Mesenchymal stem cell (in vitro differentiated cells and primary cell): ENCODE data around the gene ZNF26.
A peak's percentile ranks its signal among the peaks of the same experiment; 100 is the strongest.

Source experiments
- DNase-seq: peaks from one replicate; pipeline ENCODE4 v3.0.0-alpha.2; 2013
- H2AFZ ChIP-seq: one replicate; pipeline ENCODE4 v1.6.1; 2013; ENCODE audit warnings: low read depth, mild to moderate bottlenecking, control low read depth, inconsistent platforms, low read length, moderate library complexity
- H2AK5ac ChIP-seq: 2 replicates; pipeline ENCODE4 v1.6.1; 2013; ENCODE audit warnings: low read length, moderate library complexity, mild to moderate bottlenecking, inconsistent platforms; ENCODE audit not compliant: severe bottlenecking
- H2BK120ac ChIP-seq: one replicate; pipeline ENCODE4 v1.6.1; 2013; ENCODE audit warnings: low read depth, mild to moderate bottlenecking, inconsistent platforms, low read length, moderate library complexity
- H2BK12ac ChIP-seq, 2 experiments: one replicate each; pipeline ENCODE4 v1.6.1; 2013; ENCODE audit warnings: inconsistent platforms in 2 of 2, low read length in 2 of 2, mild to moderate bottlenecking in 2 of 2, moderate library complexity in 2 of 2, control low read depth in 1 of 2
- H2BK15ac ChIP-seq: one replicate; pipeline ENCODE4 v1.6.1; 2013; ENCODE audit warnings: mild to moderate bottlenecking, low read depth, inconsistent platforms; ENCODE audit not compliant: poor library complexity, severe bottlenecking
- H2BK5ac ChIP-seq: 2 replicates; pipeline ENCODE4 v1.6.1; 2013; ENCODE audit warnings: low read depth, mild to moderate bottlenecking, low read length, control low read depth, inconsistent platforms; ENCODE audit not compliant: poor library complexity, severe bottlenecking
- H3K14ac ChIP-seq, 2 experiments: one replicate each; pipeline ENCODE4 v1.6.1; 2013; ENCODE audit warnings: inconsistent platforms in 2 of 2, low read length in 2 of 2, control low read depth in 1 of 2, mild to moderate bottlenecking in 1 of 2, moderate library complexity in 1 of 2
- H3K18ac ChIP-seq, 2 experiments: one replicate each; pipeline ENCODE4 v1.6.1; 2013; ENCODE audit warnings: inconsistent platforms in 2 of 2, low read length in 2 of 2, control low read depth in 1 of 2, low read depth in 1 of 2, mild to moderate bottlenecking in 1 of 2
- H3K23ac ChIP-seq, 2 experiments: one replicate each; pipeline ENCODE4 v1.6.1; 2013; ENCODE audit warnings: inconsistent platforms in 2 of 2, low read length in 2 of 2, mild to moderate bottlenecking in 2 of 2, moderate library complexity in 2 of 2, control low read depth in 1 of 2
- H3K27ac ChIP-seq: 2 replicates; pipeline ENCODE4 v1.5.1; 2013; ENCODE audit warnings: mild to moderate bottlenecking, moderate library complexity, low read length, control low read depth, inconsistent platforms; ENCODE audit not compliant: poor library complexity, severe bottlenecking
- H3K27me3 ChIP-seq, 2 experiments: 2 replicates each; pipeline versions ENCODE4 v1.6.1 to v1.7.0; 2013; ENCODE audit warnings: low read length in 2 of 2, mild to moderate bottlenecking in 2 of 2, moderate library complexity in 2 of 2, control low read depth in 1 of 2, inconsistent platforms in 1 of 2; ENCODE audit not compliant: control insufficient read depth in 1 of 2, insufficient read depth in 1 of 2
- H3K36me3 ChIP-seq, 2 experiments: 2 replicates each; pipeline versions ENCODE4 v1.6.1 to v1.7.0; 2013; ENCODE audit warnings: low read length in 2 of 2, control low read depth in 1 of 2, inconsistent platforms in 1 of 2, low read depth in 1 of 2, mild to moderate bottlenecking in 1 of 2; ENCODE audit not compliant: insufficient read depth in 2 of 2, control insufficient read depth in 1 of 2
- H3K4ac ChIP-seq, 2 experiments: one replicate each; pipeline ENCODE4 v1.6.1; 2013; ENCODE audit warnings: inconsistent platforms in 2 of 2, low read length in 2 of 2, mild to moderate bottlenecking in 2 of 2, moderate library complexity in 2 of 2, control low read depth in 1 of 2, low read depth in 1 of 2
- H3K4me1 ChIP-seq: 2 replicates; pipeline ENCODE4 v1.6.1; 2013; ENCODE audit warnings: low read depth, low read length, control low read depth; ENCODE audit not compliant: control insufficient read depth, insufficient read depth
- H3K4me2 ChIP-seq: 2 replicates; pipeline ENCODE4 v1.6.1; 2013; ENCODE audit warnings: low read length, mild to moderate bottlenecking, inconsistent platforms; ENCODE audit not compliant: poor library complexity, severe bottlenecking
- H3K4me3 ChIP-seq, 2 experiments: 2 replicates each; pipeline versions ENCODE4 v1.5.1 to v1.7.0; 2013; ENCODE audit warnings: low read length in 2 of 2, mild to moderate bottlenecking in 2 of 2, control low read depth in 1 of 2, low read depth in 1 of 2; ENCODE audit not compliant: insufficient read depth in 1 of 2
- H3K79me1 ChIP-seq: replicated peaks from 2 replicates; pipeline ENCODE4 v1.6.1; 2013; ENCODE audit warnings: mild to moderate bottlenecking, control low read depth, low read length, inconsistent platforms; ENCODE audit not compliant: poor library complexity, severe bottlenecking
- H3K9ac ChIP-seq: 2 replicates; pipeline ENCODE4 v1.7.0; 2013; ENCODE audit warnings: mild to moderate bottlenecking, low read length, moderate library complexity
- H3K9me3 ChIP-seq: 2 replicates; pipeline ENCODE4 v1.7.0; 2013; ENCODE audit warnings: mild to moderate bottlenecking, low read length; ENCODE audit not compliant: control insufficient read depth
- H4K8ac ChIP-seq: one replicate; pipeline ENCODE4 v1.6.1; 2013; ENCODE audit warnings: inconsistent platforms, mild to moderate bottlenecking, low read length, moderate library complexity
- H4K91ac ChIP-seq: one replicate; pipeline ENCODE4 v1.6.1; 2013; ENCODE audit warnings: mild to moderate bottlenecking, low read length, inconsistent platforms
- WGBS: methylation state at CpG from one replicate; pipeline ENCODE4 v1.1.7; 2013; ENCODE audit warnings: mixed read lengths; 5-methylcytosine and 5-hydroxymethylcytosine counted together

The ZNF26 gene

DNA sequence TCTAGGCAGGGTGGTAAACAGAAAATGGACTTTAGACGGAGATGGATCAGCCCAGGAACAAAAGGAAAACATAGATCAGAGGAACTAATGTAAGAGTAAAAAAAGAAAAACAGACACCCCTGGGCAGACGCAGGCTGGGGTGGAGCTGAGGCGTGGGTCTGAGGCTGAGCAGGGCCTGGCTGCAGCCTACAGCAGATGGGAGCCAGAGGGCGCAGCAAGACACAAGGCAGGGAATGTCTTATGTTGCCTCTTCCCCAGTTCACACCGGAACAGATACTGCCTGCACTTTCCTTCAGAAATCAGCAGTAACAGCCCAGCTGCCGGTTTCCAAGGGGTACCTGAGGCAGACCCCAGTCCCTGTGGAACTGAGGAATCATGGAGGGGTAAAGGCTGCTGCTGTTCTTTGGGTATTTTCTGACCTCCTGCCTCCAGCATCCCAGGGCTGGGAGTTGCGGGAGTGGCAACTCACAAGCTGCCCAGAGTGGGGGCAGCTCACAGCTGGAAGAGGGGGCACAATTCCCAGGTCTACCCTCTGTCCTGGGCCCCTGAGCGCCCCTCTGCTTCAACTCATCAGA is 39.8 kb upstream of the ZNF26 start:
- H3K79me1 ChIP-seq, result peaks cover 37% of the 10 kb centered on the region
- no peaks in the 10 kb centered on the region for H3K4me1 ChIP-seq
- no peak for DNase-seq
- H2AFZ ChIP-seq, result no peak overlapping the region
- H3K9me3 ChIP-seq, result peaks cover 99% of the 10 kb centered on the region
- no peak overlapping the region for H2BK120ac ChIP-seq
- H2BK15ac ChIP-seq, result no peak overlapping the region
- peak overlapping the region in 1 of 2 experiments; percentile 69 for H3K4me3 ChIP-seq
- H3K9ac ChIP-seq, result no peak overlapping the region
- no peak overlapping the region for H3K23ac ChIP-seq
- no peak overlapping the region for H3K27ac ChIP-seq
- WGBS, result 93% methylated on average over 7 of the region's 8 CpGs
- H4K91ac ChIP-seq, result no peak overlapping the region
- H3K4ac ChIP-seq, result no peak overlapping the region
- no peak overlapping the region for H3K4me2 ChIP-seq
- H3K36me3 ChIP-seq, result peaks cover 80 to 97% of the 10 kb centered on the region in 2 experiments
- no peak overlapping the region for H2AK5ac ChIP-seq
- H4K8ac ChIP-seq, result no peak overlapping the region
- no peak overlapping the region for H3K14ac ChIP-seq
- no peak overlapping the region for H2BK5ac ChIP-seq
- H2BK12ac ChIP-seq, result no peak overlapping the region
- H3K27me3 ChIP-seq, result no peaks in the 10 kb centered on the region
- H3K18ac ChIP-seq, result no peak overlapping the region

DNA sequence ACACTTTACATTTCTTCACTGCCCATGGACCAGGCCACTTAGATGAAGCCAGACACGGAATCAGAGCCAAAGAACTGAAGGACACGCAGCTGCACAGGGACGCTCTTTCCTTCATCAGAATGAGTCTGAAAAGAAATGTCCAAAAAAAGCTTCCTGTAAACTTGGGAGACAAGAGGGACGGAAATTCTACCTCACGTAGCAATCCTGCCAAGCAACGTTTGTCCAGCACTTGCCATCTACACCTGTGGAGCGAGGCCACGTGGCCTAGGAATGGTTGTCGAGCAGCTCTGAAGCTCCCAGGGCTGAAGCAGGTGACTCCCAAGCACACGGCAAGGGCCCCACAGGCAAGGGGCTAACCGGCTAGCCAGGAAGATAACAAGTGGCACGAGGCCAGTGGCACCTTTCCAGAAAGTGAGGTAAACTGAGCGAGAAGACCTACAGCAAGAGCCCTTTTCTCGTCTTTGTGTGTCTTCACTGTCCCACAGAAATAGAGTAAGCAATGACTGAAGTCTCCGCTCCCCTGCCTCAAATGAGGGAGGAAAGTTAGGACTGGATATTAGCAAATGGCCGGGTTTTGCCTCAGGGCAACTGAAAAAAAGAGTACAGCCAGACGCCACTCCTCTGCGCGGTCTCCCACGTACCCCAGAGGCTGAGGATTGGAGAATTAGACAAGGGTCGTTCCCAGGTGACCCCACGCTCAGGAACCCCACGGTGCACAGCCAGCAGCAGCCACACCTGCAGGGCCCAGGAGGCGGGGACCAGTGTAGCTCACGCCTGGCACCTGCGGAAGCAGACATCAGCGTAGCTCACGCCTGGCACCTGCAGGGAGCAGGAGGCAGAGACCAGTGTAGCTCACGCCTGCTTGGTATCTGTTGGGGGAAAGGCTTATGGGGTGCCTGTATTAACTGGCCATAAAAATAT is 37.8 kb upstream of the ZNF26 start:
- Histone ChIP-seq H3K79me1 (peaks cover 47% of the 10 kb centered on the region), H3K36me3 (peaks cover 70 to 92% of the 10 kb centered on the region in 2 experiments), H3K23ac (no peak overlapping the region), H2BK12ac (no peak overlapping the region), H3K4me1 (no peaks in the 10 kb centered on the region), H4K8ac (no peak overlapping the region), H3K4me3 (peak overlapping the region in 1 of 2 experiments; percentile 57), H3K27ac (no peak overlapping the region), H2BK120ac (no peak overlapping the region), H3K4me2 (no peak overlapping the region), H3K4ac (no peak overlapping the region), H3K18ac (no peak overlapping the region), H2AFZ (no peak overlapping the region), H3K9me3 (peaks cover 98% of the 10 kb centered on the region), H3K9ac (no peak overlapping the region), H3K27me3 (no peaks in the 10 kb centered on the region), H3K14ac (no peak overlapping the region), H2AK5ac (no peak overlapping the region), H2BK15ac (no peak overlapping the region), H4K91ac (peak overlapping the region; percentile 20), H2BK5ac (no peak overlapping the region)
- no peak for DNase-seq
- 95% methylated on average over 29 of the region's 29 CpGs for WGBS

DNA sequence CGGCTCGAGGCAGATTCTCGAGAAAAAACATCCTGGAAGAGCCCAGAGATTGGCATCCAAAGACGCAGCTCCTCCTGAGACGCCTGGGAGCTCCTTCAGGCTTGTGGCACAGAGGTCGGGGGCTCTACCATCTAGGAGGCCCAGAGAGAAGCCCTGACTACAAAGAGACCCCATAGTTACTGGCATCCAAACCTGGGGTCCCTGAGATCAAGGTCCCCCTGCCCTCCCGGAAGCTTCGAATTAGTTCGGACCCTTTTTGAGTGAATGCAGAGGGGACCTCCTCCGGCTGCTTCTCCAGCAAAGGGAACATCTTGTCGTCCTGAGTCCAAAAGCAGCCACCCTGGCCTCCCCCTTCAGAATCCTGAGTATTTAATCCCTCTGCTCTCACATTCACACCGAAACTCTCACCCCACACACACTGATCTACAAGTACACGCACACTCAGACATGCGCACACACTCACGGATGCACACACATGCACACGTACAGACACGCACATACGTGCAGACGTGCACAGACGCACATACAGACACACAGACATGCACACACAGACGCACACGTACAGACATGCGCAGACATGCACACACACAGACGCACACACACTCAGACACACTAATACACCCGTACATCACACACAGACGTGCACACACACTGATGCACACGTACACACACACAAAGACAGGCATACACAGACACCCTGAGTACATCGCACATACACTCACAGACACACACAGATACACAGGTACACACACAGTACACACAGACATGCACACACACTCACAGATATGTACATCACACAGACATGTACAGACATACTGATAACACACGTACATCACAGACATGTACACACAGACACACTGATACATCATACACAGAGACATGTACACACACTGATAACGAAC is 36.0 kb upstream of the ZNF26 start:
- no peak overlapping the region for H4K8ac ChIP-seq
- H3K27ac ChIP-seq, result no peak overlapping the region
- no peak overlapping the region for H3K18ac ChIP-seq
- no peak overlapping the region for H3K4ac ChIP-seq
- no peak overlapping the region for H2AFZ ChIP-seq
- no peak overlapping the region for H2BK15ac ChIP-seq
- no peak overlapping the region for H2AK5ac ChIP-seq
- peak overlapping the region; percentile 0 for H4K91ac ChIP-seq
- no peak for DNase-seq
- no peak overlapping the region for H3K14ac ChIP-seq
- H3K4me2 ChIP-seq, result no peak overlapping the region
- peaks cover 51% of the 10 kb centered on the region for H3K79me1 ChIP-seq
- H3K9ac ChIP-seq, result no peak overlapping the region
- H3K36me3 ChIP-seq, result peaks cover 62 to 77% of the 10 kb centered on the region in 2 experiments
- H3K4me1 ChIP-seq, result peaks cover 2% of the 10 kb centered on the region
- H2BK12ac ChIP-seq, result no peak overlapping the region
- peaks cover 86% of the 10 kb centered on the region for H3K9me3 ChIP-seq
- H3K4me3 ChIP-seq, result peak overlapping the region in 1 of 2 experiments; percentile 57
- H2BK120ac ChIP-seq, result no peak overlapping the region
- H3K23ac ChIP-seq, result no peak overlapping the region
- WGBS, result 97% methylated on average over 30 of the region's 30 CpGs
- H3K27me3 ChIP-seq, result no peaks in the 10 kb centered on the region
- no peak overlapping the region for H2BK5ac ChIP-seq
